Hepatocyte (in vitro differentiated cells): ENCODE data around the gene BTC.

ENCODE experiments used
- CTCF ChIP-seq: fragments of 200-600 bp; sonication (generic); IDR thresholded peaks from 2 replicates; pipeline ENCODE4 v1.5.1; 2016; ENCODE audit warnings: antibody characterized with exemption, mild to moderate bottlenecking; ENCODE audit not compliant: poor library complexity
- EZH2 ChIP-seq: fragments of 200-600 bp; sonication (generic); IDR thresholded peaks from 2 replicates; pipeline ENCODE4 v1.6.1; 2016; ENCODE audit warnings: antibody characterized with exemption, mild to moderate bottlenecking, borderline replicate concordance

- no peak for TF ChIP-seq CTCF
- TF ChIP-seq EZH2: no peak
Observed at GRCh38 chr4:74742185-74742584, 52.1 kb downstream of the BTC start.
